Panc1 (cell line): ENCODE data around the gene GRAMD2A. TPM values are rescaled to one million over a fixed set of nuclear protein-coding genes. Genes with fewer than 3 reads are reported as not detected.
"Not testable (repeated sequence)": the region's sequence is repeated elsewhere in the genome, so short reads cannot be mapped to it uniquely, and the experiment has no call there.

Experiments
- ATAC-seq: fragments of 200-7000 bp; cut with Tn5 transposase; 2 replicates; pipeline ENCODE4 v1.9.1; 2020; ENCODE audit warnings: mild to moderate bottlenecking, moderate library complexity
- BruUV-seq: library from RNA; stranded (reverse); fragments of 400-500 nt; replicated peaks from 2 replicates; lab custom pipeline; 2021; lab: Mats Ljungman, UMichigan
- CTCF ChIA-PET: fragments of 300-600 bp; sonication (Branson Sonifier 250); formaldehyde crosslinking; loops from one replicate; lab custom pipeline; 2022; ENCODE audit warnings: antibody characterized with exemption; lab: Charles Lee
- POLR2A ChIA-PET: fragments of 300-600 bp; sonication (Branson Sonifier 250); formaldehyde crosslinking; loops from one replicate; lab custom pipeline; 2022; ENCODE audit warnings: antibody characterized with exemption; lab: Charles Lee
- DNase-seq: peaks from one replicate; pipeline ENCODE4 v3.0.0-alpha.2; 2010; ENCODE audit warnings: low read depth, low spot score
- H3K27ac ChIP-seq: 2 replicates; pipeline ENCODE4 v1.5.1; 2011; ENCODE audit warnings: mild to moderate bottlenecking, low read length, inconsistent platforms
- H3K27me3 ChIP-seq: fragments of 200-500 bp; sonication (Bioruptor generic); 2 replicates; pipeline ENCODE4 v1.6.0; 2014; ENCODE audit warnings: low read length, inconsistent platforms; ENCODE audit not compliant: control insufficient read depth, insufficient read depth
- H3K36me3 ChIP-seq: fragments of 200-500 bp; sonication (Bioruptor generic); 2 replicates; pipeline ENCODE4 v1.5.1; 2014; ENCODE audit warnings: inconsistent platforms, mild to moderate bottlenecking, low read length, moderate library complexity; ENCODE audit not compliant: control insufficient read depth, insufficient read depth
- H3K4me1 ChIP-seq: 2 replicates; pipeline ENCODE4 v1.5.1; 2011; ENCODE audit warnings: inconsistent platforms, mild to moderate bottlenecking, low read length, moderate library complexity; ENCODE audit not compliant: control insufficient read depth, insufficient read depth
- H3K4me3 ChIP-seq, 2 experiments: 2 replicates each; pipeline ENCODE4 v1.5.1; 2011 to 2012; ENCODE audit warnings: low read depth in 2 of 2, low read length in 2 of 2, mild to moderate bottlenecking in 2 of 2, inconsistent platforms in 1 of 2, moderate library complexity in 1 of 2
- H3K9me3 ChIP-seq: fragments of 200-500 bp; sonication (Bioruptor generic); 2 replicates; pipeline ENCODE4 v1.5.1; 2014; ENCODE audit warnings: low read depth, mild to moderate bottlenecking, inconsistent platforms, low read length, moderate library complexity; ENCODE audit not compliant: control insufficient read depth, insufficient read depth
- POLR2AphosphoS5 ChIP-seq: IDR thresholded peaks from 2 replicates; pipeline ENCODE4 v1.6.1; 2012; ENCODE audit warnings: mild to moderate bottlenecking, low read depth, low read length, moderate library complexity
- REST ChIP-seq, 2 experiments: IDR thresholded peaks; 2 replicates each; pipeline ENCODE4 v1.6.1; 2011 to 2012; ENCODE audit warnings: low read depth in 2 of 2, control low read depth in 1 of 2, low read length in 1 of 2, mild to moderate bottlenecking in 1 of 2, moderate library complexity in 1 of 2; ENCODE audit not compliant: insufficient read depth in 1 of 2
- SIN3A ChIP-seq: IDR thresholded peaks from 2 replicates; pipeline ENCODE4 v1.6.1; 2012; ENCODE audit warnings: low read depth, mild to moderate bottlenecking, low read length, moderate library complexity, borderline replicate concordance; ENCODE audit not compliant: insufficient read depth
- TCF7L2 ChIP-seq: IDR thresholded peaks from 2 replicates; pipeline ENCODE4 v1.6.1; 2011; ENCODE audit warnings: mild to moderate bottlenecking, low read depth, low read length, inconsistent platforms
- in situ Hi-C: cut with HindIII; loops from 2 replicates; pipeline ENCODE4 v1.10.0; 2016; ENCODE audit warnings: low sequenced_read_pairs, low pct_unique_long_range_greater_than_20kb
- intact Hi-C: fragments of 100-400 bp; cut with micrococcal nuclease; formaldehyde crosslinking; loops from one replicate; pipeline ENCODE4 v1.10.0; 2022; ENCODE audit not compliant: unreplicated experiment
- total RNA-seq: library from RNA; stranded (reverse); gene quantifications from one replicate; pipeline ENCODE4 v1.2.1, GENCODE V29; 2021; ENCODE audit not compliant: unreplicated experiment
- TF ChIP-seq, protein P1 (sequence below): fragments of 450-650 bp; IDR thresholded peaks from 2 replicates; pipeline ENCODE4 v1.5.1; 2017; ENCODE audit warnings: mild to moderate bottlenecking

The GRAMD2A gene
- total RNA-seq, 1 experiment from 2014 or later = 1.3 TPM

DNA sequence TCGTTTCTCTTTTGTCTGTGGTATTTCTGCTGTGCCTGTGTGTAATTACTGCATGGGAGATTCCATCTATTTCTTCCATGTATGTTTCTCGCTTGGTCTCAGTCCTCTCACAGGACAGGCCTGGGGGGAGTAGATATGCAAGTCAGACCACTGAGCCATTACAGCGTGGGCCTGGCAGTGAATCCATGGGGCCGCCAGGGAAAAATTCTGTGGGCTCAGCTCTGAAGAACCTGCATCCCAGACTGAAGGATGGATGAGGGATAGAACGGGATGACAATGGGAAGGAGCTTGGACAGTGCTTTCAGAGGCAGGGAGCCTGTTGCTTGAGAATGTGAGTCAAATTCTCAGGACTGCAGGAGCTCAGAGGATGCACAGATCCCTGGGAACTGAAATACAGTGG lies 24.8 kb downstream of the GRAMD2A start:
- DNase-seq (no peak), ATAC-seq (no peak)
- no peaks in the 10 kb centered on the region for H3K36me3 ChIP-seq
- in situ Hi-C loops (no loop called here), intact Hi-C loops (no loop called here)
- H3K9me3 ChIP-seq = no peaks in the 10 kb centered on the region
- ChIA-PET CTCF (no interaction called here), POLR2A (no interaction called here)
- H3K4me1 ChIP-seq = no peaks in the 10 kb centered on the region
- no peaks in the 10 kb centered on the region for H3K27me3 ChIP-seq
- BruUV-seq = no TSS peak
- TF ChIP-seq POLR2AphosphoS5 (no peak), SIN3A (no peak), REST (IDR thresholded peaks at IDR 0.05; ENCODE audit: insufficient read depth in 1 of 2, low read depth in 2 of 2, low read length in 1 of 2) (no peak), TCF7L2 (no peak)
- TF ChIP-seq, protein P1, sequence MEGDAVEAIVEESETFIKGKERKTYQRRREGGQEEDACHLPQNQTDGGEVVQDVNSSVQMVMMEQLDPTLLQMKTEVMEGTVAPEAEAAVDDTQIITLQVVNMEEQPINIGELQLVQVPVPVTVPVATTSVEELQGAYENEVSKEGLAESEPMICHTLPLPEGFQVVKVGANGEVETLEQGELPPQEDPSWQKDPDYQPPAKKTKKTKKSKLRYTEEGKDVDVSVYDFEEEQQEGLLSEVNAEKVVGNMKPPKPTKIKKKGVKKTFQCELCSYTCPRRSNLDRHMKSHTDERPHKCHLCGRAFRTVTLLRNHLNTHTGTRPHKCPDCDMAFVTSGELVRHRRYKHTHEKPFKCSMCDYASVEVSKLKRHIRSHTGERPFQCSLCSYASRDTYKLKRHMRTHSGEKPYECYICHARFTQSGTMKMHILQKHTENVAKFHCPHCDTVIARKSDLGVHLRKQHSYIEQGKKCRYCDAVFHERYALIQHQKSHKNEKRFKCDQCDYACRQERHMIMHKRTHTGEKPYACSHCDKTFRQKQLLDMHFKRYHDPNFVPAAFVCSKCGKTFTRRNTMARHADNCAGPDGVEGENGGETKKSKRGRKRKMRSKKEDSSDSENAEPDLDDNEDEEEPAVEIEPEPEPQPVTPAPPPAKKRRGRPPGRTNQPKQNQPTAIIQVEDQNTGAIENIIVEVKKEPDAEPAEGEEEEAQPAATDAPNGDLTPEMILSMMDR = no peak
- H3K27ac ChIP-seq = no peak overlapping the region
- H3K4me3 ChIP-seq = no peak overlapping the region

GRCh38 chr15:72171978-72172377 lies 25.6 kb downstream of the GRAMD2A start:
- DNase-seq, ATAC-seq, POLR2A ChIA-PET, H3K4me3 ChIP-seq, H3K36me3 ChIP-seq, H3K4me1 ChIP-seq, BruUV-seq, intact Hi-C loops, H3K9me3 ChIP-seq, in situ Hi-C loops, CTCF ChIA-PET, H3K27ac ChIP-seq, H3K27me3 ChIP-seq: not testable (repeated sequence)

GRCh38 chr15:72170691-72171090 lies 26.9 kb downstream of the GRAMD2A start:
- Histone ChIP-seq H3K4me1 (no peaks in the 10 kb centered on the region), H3K27ac (no peak overlapping the region), H3K4me3 (no peak overlapping the region), H3K9me3 (no peaks in the 10 kb centered on the region), H3K27me3 (no peaks in the 10 kb centered on the region), H3K36me3 (no peaks in the 10 kb centered on the region)
- no peak for TF ChIP-seq TCF7L2
- TF ChIP-seq SIN3A = no peak
- no peak for TF ChIP-seq POLR2AphosphoS5
- no peak for TF ChIP-seq REST (IDR thresholded peaks at IDR 0.05; ENCODE audit: insufficient read depth in 1 of 2, low read depth in 2 of 2, low read length in 1 of 2)
- TF ChIP-seq, protein P1 = no peak
- ChIA-PET POLR2A (no interaction called here), CTCF (no interaction called here)
- BruUV-seq = no TSS peak
- ATAC-seq (no peak), DNase-seq (no peak)
- intact Hi-C loops (no loop called here), in situ Hi-C loops (no loop called here)
